Measurements from ENCODE around the gene N4BP2L2.
A peak's percentile ranks its signal among the peaks of the same experiment; 100 is the strongest.
"Not testable (repeated sequence)": the region's sequence is repeated elsewhere in the genome, so short reads cannot be mapped to it uniquely, and the experiment has no call there.

The N4BP2L2 gene

DNA sequence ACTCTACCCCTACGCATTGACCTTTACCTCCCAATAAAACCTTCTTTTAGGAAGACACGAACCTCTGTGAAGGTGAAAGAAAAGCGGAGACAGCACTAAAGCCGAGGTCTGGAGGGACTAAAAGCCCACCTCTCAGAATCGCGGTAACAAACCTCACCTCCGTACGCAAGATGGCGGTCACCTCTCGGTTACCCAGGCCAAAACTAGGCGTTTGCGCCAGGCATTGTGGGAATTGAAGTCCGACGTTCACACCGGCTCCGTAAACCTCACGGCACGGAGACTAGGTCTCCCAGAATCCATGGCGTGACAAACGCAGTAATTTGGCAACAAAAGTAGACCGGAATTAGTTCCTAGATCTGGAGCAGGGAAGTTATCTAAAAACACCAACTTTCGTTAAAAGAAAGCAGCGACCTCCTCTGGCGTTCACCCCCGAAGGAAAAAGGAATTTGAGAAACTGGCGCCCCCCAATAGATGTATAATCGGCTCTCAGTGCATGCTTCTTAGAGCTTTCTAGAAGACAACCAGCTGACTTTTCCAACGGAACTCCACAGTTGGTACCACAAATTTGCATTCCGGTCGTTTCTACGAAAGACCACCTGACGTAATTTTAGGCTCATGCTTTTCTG lies at the start of gene N4BP2L2:
Gene N4BP2L2 (minus strand): TSS at position 175 of the 626 bp plus-strand sequence. CDS start 1,768 bp downstream, outside the sequence.
- peak within 1 kb of the TSS; percentile 100 for H3K27ac Mint-ChIP-seq
- peak within 1 kb of the TSS; percentile 98 to 99 for H3K4me3 Mint-ChIP-seq
- H3K27me3 Mint-ChIP-seq = no peaks in the 10 kb centered on the region
- H3K36me3 Mint-ChIP-seq = peaks cover 24 to 26% of the 10 kb centered on the region in 2 donors
- H3K9me3 Mint-ChIP-seq = no peaks in the 10 kb centered on the region
- peak; percentile 88 for DNase-seq
- peaks cover 18 to 44% of the 10 kb centered on the region in 2 donors for H3K4me1 Mint-ChIP-seq
- peak; percentile 93 to 94 for ATAC-seq (replicated peaks)

DNA sequence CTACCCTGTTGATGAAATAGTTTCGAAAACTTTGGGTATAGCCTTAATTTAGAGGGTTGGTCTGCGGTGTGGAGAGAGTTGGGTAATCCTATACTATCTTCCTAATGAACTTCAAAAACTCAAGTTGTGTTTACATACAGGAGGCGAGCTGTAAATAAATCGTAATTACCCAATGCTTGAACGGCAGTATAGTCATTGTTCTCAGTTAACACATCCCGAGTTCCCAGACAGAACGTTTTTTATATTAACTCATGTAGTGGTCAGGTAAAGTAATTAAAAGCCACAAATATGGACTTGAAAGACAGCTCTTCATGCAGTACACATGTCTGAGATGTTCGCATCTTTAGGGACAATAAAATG lies 49.2 kb upstream of the N4BP2L2 start:
- DNase-seq = no peak

GRCh38 chr13:32587011-32587810 lies 48.6 kb upstream of the N4BP2L2 start:
- H3K27ac Mint-ChIP-seq = peak overlapping the region; percentile 97
- ATAC-seq (replicated peaks) (peak; percentile 49 to 52), DNase-seq (peak; percentile 47)
- H3K36me3 Mint-ChIP-seq = peaks cover 0 to 2% of the 10 kb centered on the region in 2 donors
- no peaks in the 10 kb centered on the region for H3K27me3 Mint-ChIP-seq
- H3K9me3 Mint-ChIP-seq = no peaks in the 10 kb centered on the region
- peak overlapping the region; percentile 89 to 95 for H3K4me3 Mint-ChIP-seq
- H3K4me1 Mint-ChIP-seq = peaks cover 20 to 46% of the 10 kb centered on the region in 2 donors

More for the DNA sequence above, 49.2 kb upstream of the N4BP2L2 start:
- Mint-ChIP-seq H3K9me3 (no peaks in the 10 kb centered on the region), H3K4me3 (peak overlapping the region; percentile 89 to 95), H3K27ac (peak overlapping the region; percentile 97), H3K36me3 (peaks cover 0 to 2% of the 10 kb centered on the region in 2 donors), H3K27me3 (no peaks in the 10 kb centered on the region), H3K4me1 (peaks cover 25 to 52% of the 10 kb centered on the region in 2 donors)
- no peak for ATAC-seq (replicated peaks)

GRCh38 chr13:32586080-32586900 lies 47.7 kb upstream of the N4BP2L2 start, which contains the start of gene PDS5B:
PDS5B (plus strand) TSS chr13:32586452; CDS start chr13:32648773, 62,321 bp downstream.
- H3K27me3 Mint-ChIP-seq = no peaks in the 10 kb centered on the region
- peaks cover 17 to 38% of the 10 kb centered on the region in 2 donors for H3K4me1 Mint-ChIP-seq
- H3K9me3 Mint-ChIP-seq = no peaks in the 10 kb centered on the region
- peaks cover 0 to 2% of the 10 kb centered on the region in 2 donors for H3K36me3 Mint-ChIP-seq
- ATAC-seq (replicated peaks) (peak; percentile 92 to 94), DNase-seq (peak; percentile 93)
- H3K27ac Mint-ChIP-seq = peak within 1 kb of the TSS; percentile 97
- H3K4me3 Mint-ChIP-seq = peak within 1 kb of the TSS; percentile 89 to 95

DNA sequence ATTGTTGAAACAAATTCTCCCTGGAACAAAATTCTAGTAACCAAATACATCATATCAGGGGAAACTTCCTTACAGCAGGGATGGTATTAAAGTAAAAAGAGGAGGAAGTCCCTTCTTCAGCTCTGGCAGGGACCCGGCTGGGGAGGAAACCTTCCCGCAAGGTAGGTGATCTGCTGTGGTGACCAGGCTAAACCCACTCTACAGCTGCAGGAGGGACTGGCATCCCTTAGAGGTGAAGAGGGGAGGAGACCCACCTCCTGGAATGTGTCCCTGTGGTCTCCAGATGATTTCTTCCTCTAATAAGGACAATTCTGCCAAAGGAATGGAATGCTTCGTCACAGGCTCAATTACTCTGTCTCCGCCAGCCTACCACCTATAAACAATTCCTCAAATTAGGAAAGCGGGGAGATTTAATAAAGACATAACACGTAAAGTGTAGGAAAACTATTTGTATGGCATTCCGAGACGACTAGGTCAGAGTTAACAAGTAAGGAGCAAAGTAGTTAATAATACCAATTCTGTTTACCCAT lies 47.0 kb upstream of the N4BP2L2 start:
- H3K4me3 Mint-ChIP-seq = peak overlapping the region; percentile 84
- DNase-seq = no peak
- peaks cover 0 to 2% of the 10 kb centered on the region in 2 donors for H3K36me3 Mint-ChIP-seq

GRCh38 chr13:32582991-32583390 lies 44.4 kb upstream of the N4BP2L2 start:
- peaks cover 6 to 9% of the 10 kb centered on the region in 2 donors for H3K9me3 Mint-ChIP-seq
- H3K27me3 Mint-ChIP-seq = no peaks in the 10 kb centered on the region
- H3K27ac Mint-ChIP-seq = no peak overlapping the region
- no peak overlapping the region for H3K4me3 Mint-ChIP-seq
- H3K4me1 Mint-ChIP-seq = peaks cover 4 to 13% of the 10 kb centered on the region in 2 donors
- DNase-seq = no peak
- ATAC-seq (replicated peaks) = no peak
- no peaks in the 10 kb centered on the region for H3K36me3 Mint-ChIP-seq

More for the DNA sequence above, 47.0 kb upstream of the N4BP2L2 start:
- no peak for ATAC-seq (replicated peaks)
- peak overlapping the region; percentile 70 for H3K27ac Mint-ChIP-seq
- H3K4me1 Mint-ChIP-seq = peaks cover 16 to 35% of the 10 kb centered on the region in 2 donors
- no peaks in the 10 kb centered on the region for H3K27me3 Mint-ChIP-seq
- H3K9me3 Mint-ChIP-seq = no peaks in the 10 kb centered on the region

DNA sequence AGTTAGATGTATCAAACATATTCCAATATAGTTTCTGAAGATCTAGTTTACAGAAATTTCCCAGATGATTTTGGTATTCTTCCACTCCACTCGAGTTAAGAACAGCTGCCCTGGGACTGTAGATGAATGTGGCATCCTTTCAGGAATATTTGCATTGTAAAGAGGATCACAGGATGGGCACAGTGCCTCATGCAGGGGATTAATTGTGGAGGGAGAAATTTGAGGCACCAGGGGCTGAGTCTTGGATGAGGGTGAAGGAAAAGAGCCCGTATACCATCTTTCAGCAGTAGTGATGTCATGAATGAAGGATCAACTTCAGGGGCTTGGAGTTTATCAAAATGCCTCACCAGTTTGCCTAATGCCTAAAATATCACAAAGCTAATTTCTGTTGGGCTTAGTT lies 43.7 kb upstream of the N4BP2L2 start:
- ATAC-seq (replicated peaks) (no peak), DNase-seq (no peak)
- H3K9me3 Mint-ChIP-seq = peaks cover 10 to 11% of the 10 kb centered on the region in 2 donors
- peaks cover 0 to 8% of the 10 kb centered on the region in 2 donors for H3K4me1 Mint-ChIP-seq
- H3K4me3 Mint-ChIP-seq = no peak overlapping the region
- H3K27ac Mint-ChIP-seq = no peak overlapping the region
- H3K36me3 Mint-ChIP-seq = peaks cover 2 to 3% of the 10 kb centered on the region in 2 donors
- H3K27me3 Mint-ChIP-seq = no peaks in the 10 kb centered on the region

DNA sequence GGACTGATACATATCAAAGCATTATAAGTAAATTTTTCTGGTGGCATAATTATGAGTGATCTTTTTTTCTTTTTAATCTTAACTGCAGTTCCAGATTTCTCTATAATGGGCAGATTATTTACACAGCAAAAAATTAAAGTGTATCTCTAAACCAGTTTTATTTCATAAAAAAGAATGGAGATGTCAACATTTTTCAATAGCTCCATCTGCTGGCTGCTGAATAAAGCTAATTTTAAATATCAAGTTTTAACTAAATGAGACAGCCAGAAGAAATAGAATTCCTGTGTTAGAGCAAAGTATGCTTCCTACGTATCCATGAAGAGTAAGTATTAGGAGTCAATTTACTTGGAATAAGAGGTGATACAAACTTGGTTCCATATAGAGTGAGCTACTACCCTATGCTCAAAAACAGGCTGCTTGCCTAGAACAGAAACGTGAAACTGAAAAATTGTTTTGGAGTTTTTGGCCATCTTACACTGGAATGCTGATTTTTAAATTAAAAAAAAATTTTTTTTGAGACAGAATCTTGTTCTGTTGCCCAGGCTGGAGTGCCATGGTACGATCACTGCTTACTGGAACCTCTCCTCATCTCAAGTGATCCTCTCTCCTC lies 42.7 kb upstream of the N4BP2L2 start:
- DNase-seq (no peak), ATAC-seq (replicated peaks) (no peak)
- peaks cover 0 to 8% of the 10 kb centered on the region in 2 donors for H3K4me1 Mint-ChIP-seq
- H3K4me3 Mint-ChIP-seq = no peak overlapping the region
- H3K36me3 Mint-ChIP-seq = peaks cover 7 to 9% of the 10 kb centered on the region in 2 donors
- peaks cover 17% of the 10 kb centered on the region in 2 donors for H3K9me3 Mint-ChIP-seq
- H3K27me3 Mint-ChIP-seq = no peaks in the 10 kb centered on the region
- H3K27ac Mint-ChIP-seq = no peak overlapping the region

GRCh38 chr13:32577032-32577431 lies 38.4 kb upstream of the N4BP2L2 start:
- Mint-ChIP-seq H3K27ac (no peak overlapping the region), H3K36me3 (peaks cover 7 to 9% of the 10 kb centered on the region in 2 donors), H3K4me3 (no peak overlapping the region), H3K9me3 (peaks cover 17% of the 10 kb centered on the region in 2 donors), H3K27me3 (no peaks in the 10 kb centered on the region), H3K4me1 (no peaks in the 10 kb centered on the region)
- ATAC-seq (replicated peaks) (no peak), DNase-seq (no peak)

- H3K27me3 Mint-ChIP-seq; DNase-seq; H3K27ac Mint-ChIP-seq; ATAC-seq (replicated peaks); H3K4me3 Mint-ChIP-seq; H3K36me3 Mint-ChIP-seq; H3K4me1 Mint-ChIP-seq: not testable (repeated sequence)
- peaks cover 17% of the 10 kb centered on the region in 2 donors for H3K9me3 Mint-ChIP-seq
These were observed 37.1 kb upstream of the N4BP2L2 start for GRCh38 chr13:32575687-32576086.

GRCh38 chr13:32560842-32561241 lies 22.2 kb upstream of the N4BP2L2 start:
- H3K4me1 Mint-ChIP-seq; H3K4me3 Mint-ChIP-seq; ATAC-seq (replicated peaks); H3K27me3 Mint-ChIP-seq; DNase-seq; H3K27ac Mint-ChIP-seq: not testable (repeated sequence)
- H3K36me3 Mint-ChIP-seq = peaks cover 5 to 11% of the 10 kb centered on the region in 2 donors
- peaks cover 11 to 14% of the 10 kb centered on the region in 2 donors for H3K9me3 Mint-ChIP-seq

DNA sequence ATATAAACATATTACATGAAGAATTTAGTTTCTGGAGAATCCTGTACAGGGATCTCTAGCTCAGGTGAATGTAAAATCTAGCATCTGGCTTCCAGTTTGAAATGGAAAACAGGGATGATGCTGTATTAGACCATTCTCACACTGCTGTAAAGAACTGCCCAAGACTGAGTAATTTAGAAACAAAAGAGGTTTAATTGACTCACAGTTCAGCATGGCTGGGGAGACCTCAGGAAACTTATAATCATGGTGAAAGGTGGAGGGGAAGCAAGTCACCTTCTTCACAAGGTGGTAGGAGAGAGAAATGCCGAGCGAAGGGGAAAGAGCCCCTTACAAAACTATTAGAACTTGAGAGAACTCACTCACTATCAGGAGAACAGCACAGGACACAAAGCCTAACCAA lies 17.0 kb upstream of the N4BP2L2 start:
- Mint-ChIP-seq H3K27ac (no peak overlapping the region), H3K4me3 (no peak overlapping the region), H3K9me3 (peaks cover 1 to 2% of the 10 kb centered on the region in 2 donors), H3K36me3 (peaks cover 0 to 2% of the 10 kb centered on the region in 2 donors), H3K4me1 (peaks cover 0 to 5% of the 10 kb centered on the region in 2 donors), H3K27me3 (peaks cover 7 to 10% of the 10 kb centered on the region in 2 donors)
- DNase-seq = no peak
- no peak for ATAC-seq (replicated peaks)

DNA sequence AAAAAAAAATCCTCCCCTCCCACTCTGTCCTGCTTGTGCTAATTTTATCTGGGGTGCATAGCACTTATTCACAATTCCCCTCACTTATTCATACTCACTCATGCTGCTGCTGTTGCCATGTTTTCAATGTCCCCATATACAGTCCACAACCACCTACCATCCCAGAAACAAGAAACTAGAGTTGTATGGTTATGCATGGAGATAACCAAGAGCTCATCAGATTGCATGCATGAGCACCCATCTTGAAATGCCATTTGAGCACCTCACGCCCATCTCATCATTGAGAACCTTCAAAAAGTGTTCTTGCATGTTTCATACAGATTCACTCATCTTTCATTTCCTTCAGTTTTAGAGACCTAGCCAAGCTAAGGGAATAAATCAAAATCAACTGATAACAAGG lies 15.1 kb upstream of the N4BP2L2 start:
- Mint-ChIP-seq H3K27me3 (peaks cover 4 to 6% of the 10 kb centered on the region in 2 donors), H3K4me3 (no peak overlapping the region), H3K36me3 (no peaks in the 10 kb centered on the region), H3K9me3 (no peaks in the 10 kb centered on the region), H3K4me1 (peaks cover 3 to 5% of the 10 kb centered on the region in 2 donors), H3K27ac (peak overlapping the region; percentile 11)
- peak; percentile 60 to 61 for ATAC-seq (replicated peaks)
- no peak for DNase-seq

Data from stimulated activated naive B cell treated with anti-CD40 and anti-IgM and Interleukin-4, amounts not matched to agents 10 μg/mL and 1 μg/mL and 100 μg/mL, for 72 hours (primary cell).